Choroid plexus epithelial cell (primary cell): Measurements from ENCODE around the gene CDCA8.

ENCODE experiments used
- DNase-seq: peaks from one replicate; pipeline ENCODE4 v3.0.0-alpha.2; 2010; ENCODE audit warnings: low read depth
- H3K4me3 ChIP-seq: 2 replicates; pipeline ENCODE4 v1.5.1; 2011; ENCODE audit warnings: low read depth, mild to moderate bottlenecking, control low read depth, low read length, moderate library complexity
- CTCF ChIP-seq: conservative IDR thresholded peaks from 2 replicates; pipeline ENCODE4 v1.5.1; 2011; ENCODE audit warnings: low read depth, mild to moderate bottlenecking, control low read depth, inconsistent platforms, low read length, moderate library complexity

The CDCA8 gene

GRCh38 chr1:37714226-37714625 lies 21.9 kb downstream of the CDCA8 start:
- H3K4me3 ChIP-seq: no peak overlapping the region
- DNase-seq: no peak
- no peak for TF ChIP-seq CTCF

- DNase-seq: no peak
- no peak overlapping the region for H3K4me3 ChIP-seq
- no peak for TF ChIP-seq CTCF
These were observed 22.4 kb downstream of the CDCA8 start for GRCh38 chr1:37714689-37715088.

- DNase-seq: no peak
- no peak overlapping the region for H3K4me3 ChIP-seq
- no peak for TF ChIP-seq CTCF
These were observed 24.0 kb downstream of the CDCA8 start for GRCh38 chr1:37716321-37716720.

GRCh38 chr1:37717631-37718030 lies 25.3 kb downstream of the CDCA8 start:
- no peak for DNase-seq

GRCh38 chr1:37718181-37718900 lies 26.0 kb downstream of the CDCA8 start:
- H3K4me3 ChIP-seq: no peak overlapping the region
- DNase-seq: no peak
- no peak for TF ChIP-seq CTCF

More at GRCh38 chr1:37717631-37718030, 25.3 kb downstream of the CDCA8 start:
- H3K4me3 ChIP-seq: no peak overlapping the region
- no peak for TF ChIP-seq CTCF

- DNase-seq: no peak
- no peak overlapping the region for H3K4me3 ChIP-seq
- TF ChIP-seq CTCF: no peak
These were observed 26.7 kb downstream of the CDCA8 start for GRCh38 chr1:37718901-37719571.
